GM12801 (cell line): ENCODE measurements around the gene SCNN1A.

Experiments used
- CTCF ChIP-seq: IDR thresholded peaks from one replicate; pipeline ENCODE4 v1.5.1; 2011; ENCODE audit warnings: control low read depth; ENCODE audit not compliant: insufficient read length; ENCODE audit errors: extremely low read depth

Gene SCNN1A

GRCh38 chr12:6330999-6331714 lies 44.2 kb downstream of the SCNN1A start:
- TF ChIP-seq CTCF = no peak

GRCh38 chr12:6330192-6330591 lies 45.2 kb downstream of the SCNN1A start:
- no peak for TF ChIP-seq CTCF

- no peak for TF ChIP-seq CTCF
These were observed 45.7 kb downstream of the SCNN1A start for GRCh38 chr12:6329703-6330064.

- TF ChIP-seq CTCF = no peak
These were observed 46.2 kb downstream of the SCNN1A start for GRCh38 chr12:6328945-6329702.

GRCh38 chr12:6328045-6328779 lies 47.2 kb downstream of the SCNN1A start:
- no peak for TF ChIP-seq CTCF

GRCh38 chr12:6327229-6328041 lies 47.9 kb downstream of the SCNN1A start:
- TF ChIP-seq CTCF = no peak
